HG02970 (cell line): Measurements from ENCODE around the gene LHX3.

Experiments used
- ATAC-seq: cut with Tn5 transposase; IDR thresholded peaks from one replicate; pipeline ENCODE4 v1.9.1; 2021; ENCODE audit warnings: mild to moderate bottlenecking, moderate library complexity, moderate number of reproducible peaks; ENCODE audit not compliant: unreplicated experiment, low FRiP score

Gene LHX3

DNA sequence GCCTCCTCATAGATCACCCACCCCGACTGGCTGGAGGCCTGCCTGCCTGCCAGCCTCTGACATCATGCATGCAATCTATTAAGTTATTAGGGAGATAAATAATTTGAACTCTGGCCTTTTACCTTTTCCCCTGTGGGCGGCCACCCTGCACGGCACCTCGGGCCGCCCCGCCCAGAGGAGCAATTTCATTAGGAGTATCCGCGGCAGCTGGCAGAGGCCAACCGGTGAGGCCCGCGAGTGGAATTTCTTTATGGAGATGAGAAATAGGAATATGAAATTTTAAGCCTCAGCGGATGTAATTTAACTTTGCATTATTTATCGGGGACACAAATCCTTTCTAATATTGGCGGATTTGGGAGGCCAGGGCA is 22.5 kb downstream of the LHX3 start:
- no peak for ATAC-seq

DNA sequence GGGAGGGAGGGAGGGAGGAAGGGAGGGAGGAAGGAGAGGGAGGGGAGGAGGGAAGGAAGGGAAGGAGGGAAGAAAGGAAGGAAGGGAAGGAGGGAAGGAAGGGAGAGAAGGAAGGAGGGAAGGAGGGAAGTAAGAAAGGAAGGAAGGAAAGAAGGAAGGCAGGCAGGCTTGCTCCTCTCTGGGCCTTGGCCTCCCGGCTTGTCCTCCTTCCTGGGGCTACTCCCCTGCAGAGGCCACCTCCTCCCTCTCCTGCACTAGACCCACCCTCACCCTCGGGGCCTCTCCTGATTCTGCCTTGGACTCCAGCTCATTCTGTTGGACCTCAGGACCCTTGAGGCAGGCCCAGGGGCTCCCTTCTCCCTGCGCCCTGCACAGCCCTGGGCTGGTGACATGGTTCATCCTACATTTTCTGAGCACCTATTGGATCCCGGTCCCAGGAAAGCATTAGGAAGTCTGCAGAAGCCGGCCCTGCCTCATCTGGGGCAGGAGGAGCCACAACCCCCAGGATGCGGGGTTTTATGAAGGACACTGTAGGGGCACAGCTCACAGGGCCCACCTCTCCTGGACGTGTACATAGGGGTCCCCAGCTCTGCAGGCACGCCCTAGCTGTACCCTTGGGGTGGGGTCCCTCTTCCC is 23.0 kb downstream of the LHX3 start:
- ATAC-seq = no peak

DNA sequence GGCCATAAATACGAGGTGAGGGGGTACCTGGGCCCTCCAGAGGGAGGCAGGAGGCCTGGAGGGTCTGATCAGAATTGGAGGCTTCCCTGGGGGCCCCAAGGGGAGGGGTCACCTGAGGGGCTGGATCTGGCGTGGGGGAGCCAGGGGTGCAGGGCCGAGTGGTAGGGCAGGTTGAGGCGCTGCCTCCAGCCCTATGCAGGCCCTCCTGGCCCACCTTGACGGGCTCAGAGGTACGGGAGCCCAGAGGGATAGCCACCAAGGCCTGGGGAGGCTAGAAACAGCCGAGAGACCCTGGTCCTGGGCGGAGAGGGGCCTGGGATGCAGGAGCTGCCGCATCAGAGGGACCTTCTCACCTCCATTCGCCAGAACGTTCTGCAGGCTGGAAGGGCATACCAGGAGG is 24.3 kb downstream of the LHX3 start:
- ATAC-seq = no peak

DNA sequence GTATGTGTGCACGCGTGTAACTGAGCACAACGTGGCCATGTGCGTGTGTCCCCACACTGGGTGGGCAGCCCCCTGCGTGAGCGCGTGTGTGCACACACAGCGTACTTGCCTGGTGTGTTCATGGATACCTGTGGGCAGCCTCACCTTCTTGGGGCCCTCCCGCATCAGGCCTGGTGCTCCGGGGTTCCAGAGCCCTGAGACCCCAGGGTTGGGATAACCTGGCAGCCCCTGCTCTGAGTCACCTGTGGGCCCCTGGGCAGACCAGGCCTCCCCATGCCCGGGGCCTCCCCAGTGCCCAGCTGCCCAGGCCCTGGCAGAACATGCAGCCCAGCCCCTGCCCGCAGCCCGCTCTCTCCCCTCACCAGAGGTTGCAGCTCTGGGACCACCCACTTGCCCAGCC is 25.2 kb downstream of the LHX3 start:
- ATAC-seq = no peak

DNA sequence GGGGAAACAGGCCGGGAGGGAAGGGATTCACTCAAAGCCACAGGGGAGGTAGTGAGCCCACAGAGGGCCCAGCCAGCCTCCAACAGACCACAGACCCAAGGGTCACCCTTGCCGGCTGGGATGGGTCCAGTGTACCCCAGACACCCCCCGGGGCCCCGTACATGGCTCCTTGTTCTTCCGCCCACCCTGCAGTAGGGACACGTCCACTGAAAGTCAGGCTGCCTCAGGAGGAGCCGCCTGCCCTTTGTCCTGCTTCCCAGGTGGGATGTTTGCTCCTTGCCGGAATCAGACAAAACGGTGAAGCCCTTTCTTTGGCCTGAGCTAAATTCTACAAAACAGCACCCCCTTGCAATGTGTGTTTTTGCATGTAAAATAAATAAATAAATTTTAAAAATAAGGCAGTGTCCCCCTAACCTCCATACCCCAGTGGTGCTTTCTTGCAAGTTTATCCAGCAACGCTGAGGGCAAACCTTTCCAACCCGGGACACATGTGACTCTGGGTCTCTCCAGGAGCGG is 25.8 kb downstream of the LHX3 start:
- ATAC-seq = no peak

DNA sequence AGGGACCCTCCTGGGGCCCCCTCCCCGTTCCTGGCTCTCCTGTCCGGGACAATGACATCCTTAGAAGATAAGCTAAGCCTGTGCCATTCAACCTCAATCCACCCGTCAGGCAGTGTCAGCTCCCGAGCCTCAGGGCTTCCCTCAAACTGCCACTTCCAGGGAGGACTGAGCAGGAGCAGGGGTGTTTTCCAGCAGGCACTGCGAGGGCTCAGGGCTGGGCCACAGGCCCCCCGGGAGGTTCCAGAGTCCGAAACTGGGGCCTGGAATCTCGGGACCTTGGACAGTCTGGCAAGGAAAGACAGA is 26.2 kb downstream of the LHX3 start:
- ATAC-seq = no peak

DNA sequence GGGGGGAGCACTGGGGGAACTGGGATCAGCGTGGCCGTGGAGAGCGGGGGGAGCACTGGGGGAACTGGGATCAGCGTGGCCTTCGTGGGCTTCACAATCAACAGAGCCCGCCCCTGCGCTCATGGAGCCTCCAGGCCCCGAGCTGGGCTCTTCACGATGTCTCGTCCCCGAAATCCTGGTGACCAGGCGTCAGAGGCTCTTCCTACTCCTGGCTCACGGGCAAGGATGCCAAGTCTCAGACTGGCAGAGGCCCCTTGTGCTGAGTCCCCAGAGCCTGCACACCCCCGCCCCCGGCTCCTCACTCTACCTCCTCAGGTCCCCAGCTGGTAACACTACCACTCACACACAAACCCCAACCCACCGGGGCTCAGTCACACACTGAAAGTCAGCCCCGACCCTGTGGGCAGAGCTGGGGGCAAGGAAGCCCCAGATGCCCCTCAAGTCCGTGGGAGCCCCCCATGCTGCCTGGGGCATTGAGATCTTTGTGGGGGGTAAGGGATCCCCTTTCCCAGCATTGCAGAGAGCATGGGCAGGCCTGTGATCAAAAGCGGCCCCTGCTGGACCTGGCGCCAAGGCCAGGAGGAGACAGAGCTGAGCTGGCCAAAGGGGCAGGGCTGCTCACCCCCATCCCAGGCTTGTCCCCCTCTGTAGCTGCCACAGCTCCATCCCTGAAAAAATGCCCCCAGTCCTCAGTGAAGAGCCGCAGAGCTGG is 26.7 kb downstream of the LHX3 start:
- ATAC-seq = no peak

DNA sequence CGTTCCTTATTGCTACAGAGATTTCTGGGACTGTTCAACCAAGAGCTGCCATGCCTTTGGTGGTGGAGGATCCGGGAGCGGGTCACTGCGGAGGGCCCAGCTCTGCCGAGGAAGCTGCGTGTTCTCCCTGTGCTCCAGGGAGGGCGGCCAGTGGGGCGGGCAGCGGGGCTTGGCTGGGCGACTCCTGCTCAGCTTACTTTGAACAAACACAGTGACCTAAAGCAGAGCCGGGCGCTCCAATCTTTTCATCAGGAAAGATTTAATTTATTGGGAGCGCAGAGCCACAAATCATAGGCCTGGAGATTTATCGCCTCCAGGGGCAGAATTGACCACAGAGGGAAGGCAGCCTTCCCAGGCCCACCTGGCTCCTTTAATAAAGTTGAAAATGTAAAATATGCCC is 27.7 kb downstream of the LHX3 start:
- ATAC-seq = no peak

DNA sequence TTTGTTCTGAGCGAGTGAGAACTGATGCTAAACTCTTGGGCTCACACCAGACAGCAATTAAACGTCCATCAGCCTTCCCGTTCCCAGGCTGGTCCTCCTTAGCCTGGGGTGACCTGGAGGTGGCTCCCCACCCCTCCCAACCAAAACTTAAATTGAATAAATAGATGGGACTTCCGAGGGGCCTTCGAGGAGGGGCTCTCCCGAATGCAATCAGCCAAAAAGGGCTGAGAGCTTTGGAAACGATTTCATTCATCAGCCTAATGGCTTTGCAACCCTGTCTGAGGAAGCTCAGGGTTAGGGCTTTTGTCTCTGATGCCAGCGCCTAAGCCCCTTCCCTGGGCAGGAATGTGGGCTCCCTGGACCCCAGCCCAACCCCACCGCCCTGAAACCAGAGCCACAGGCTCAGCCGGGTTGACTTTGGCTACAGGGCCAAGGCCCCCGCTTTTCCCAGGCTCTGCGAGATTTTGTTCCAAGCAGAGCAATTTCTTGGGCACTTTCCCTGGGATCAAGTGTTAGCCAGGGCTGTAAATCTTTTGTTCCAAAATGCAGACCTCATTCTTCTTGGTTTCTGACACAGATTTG is 29.2 kb downstream of the LHX3 start:
- ATAC-seq = no peak

DNA sequence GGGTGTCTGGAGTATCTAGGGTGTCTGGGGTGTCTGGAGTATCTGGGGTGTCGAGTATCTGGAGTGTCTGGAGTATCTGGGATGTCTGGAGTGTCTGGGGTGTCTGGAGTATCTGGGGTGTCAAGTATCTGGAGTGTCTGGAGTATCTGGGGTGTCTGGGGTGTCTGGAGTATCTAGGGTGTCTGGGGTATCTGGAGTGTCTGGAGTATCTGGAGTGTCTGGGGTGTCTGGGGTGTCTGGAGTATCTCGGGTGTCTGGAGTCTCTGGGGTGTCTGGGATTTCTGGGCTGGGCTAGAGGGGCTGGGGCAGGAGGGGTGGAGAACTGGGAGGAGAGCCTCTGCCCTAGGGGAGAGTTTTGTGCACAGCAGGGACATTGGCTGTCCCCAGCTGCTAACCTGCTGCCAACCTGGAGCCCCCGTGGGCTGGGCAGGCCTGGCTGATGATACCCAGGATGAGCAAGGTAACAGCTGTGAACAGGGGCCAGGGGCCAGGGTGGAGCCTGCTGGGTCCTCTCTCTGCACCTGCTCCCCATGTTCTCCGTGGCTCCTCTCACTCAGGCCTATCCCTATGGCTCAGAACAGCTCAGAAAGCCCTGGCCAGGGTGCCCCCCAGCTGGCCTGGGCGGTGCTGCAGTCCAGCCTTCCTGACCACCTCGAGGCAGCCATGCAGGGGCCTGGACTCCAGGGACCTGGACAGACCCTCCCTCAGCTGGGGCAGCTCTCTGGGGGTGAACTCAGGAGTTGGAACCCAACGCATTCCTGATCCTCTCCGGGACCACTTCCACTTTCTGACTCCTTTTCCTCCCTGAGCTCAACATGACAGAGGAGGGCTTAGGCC is 29.9 kb downstream of the LHX3 start:
- no peak for ATAC-seq

DNA sequence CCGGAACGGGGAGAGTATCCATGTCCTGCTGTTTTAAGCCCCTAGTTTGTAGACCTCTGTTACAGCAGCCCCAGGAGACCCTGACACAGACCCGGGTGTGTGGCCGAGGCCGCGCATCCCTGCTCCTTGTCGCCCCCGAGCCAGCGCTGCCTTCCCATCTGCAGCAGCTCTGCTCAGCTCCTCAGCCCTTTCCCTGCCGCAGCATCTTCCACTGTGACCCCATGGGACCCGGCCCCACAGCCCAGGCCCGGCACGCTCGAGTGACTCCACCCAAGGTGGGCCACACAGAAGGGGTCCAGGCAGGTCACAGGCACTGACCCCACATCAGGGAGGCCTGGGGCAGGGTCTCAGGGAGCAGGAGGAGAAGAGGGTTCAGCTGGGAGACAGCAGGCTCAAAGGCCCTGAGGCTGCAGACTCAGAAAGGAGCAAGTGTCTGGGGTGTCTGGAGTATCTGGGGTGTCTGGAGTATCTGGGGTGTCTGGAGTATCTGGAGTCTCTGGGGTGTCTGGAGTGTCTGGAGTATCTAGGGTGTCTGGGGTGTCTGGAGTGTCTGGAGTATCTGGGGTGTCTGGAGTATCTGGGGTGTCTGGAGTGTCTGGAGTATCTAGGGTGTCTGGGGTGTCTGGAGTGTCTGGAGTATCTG is 31.2 kb downstream of the LHX3 start:
- ATAC-seq = no peak

DNA sequence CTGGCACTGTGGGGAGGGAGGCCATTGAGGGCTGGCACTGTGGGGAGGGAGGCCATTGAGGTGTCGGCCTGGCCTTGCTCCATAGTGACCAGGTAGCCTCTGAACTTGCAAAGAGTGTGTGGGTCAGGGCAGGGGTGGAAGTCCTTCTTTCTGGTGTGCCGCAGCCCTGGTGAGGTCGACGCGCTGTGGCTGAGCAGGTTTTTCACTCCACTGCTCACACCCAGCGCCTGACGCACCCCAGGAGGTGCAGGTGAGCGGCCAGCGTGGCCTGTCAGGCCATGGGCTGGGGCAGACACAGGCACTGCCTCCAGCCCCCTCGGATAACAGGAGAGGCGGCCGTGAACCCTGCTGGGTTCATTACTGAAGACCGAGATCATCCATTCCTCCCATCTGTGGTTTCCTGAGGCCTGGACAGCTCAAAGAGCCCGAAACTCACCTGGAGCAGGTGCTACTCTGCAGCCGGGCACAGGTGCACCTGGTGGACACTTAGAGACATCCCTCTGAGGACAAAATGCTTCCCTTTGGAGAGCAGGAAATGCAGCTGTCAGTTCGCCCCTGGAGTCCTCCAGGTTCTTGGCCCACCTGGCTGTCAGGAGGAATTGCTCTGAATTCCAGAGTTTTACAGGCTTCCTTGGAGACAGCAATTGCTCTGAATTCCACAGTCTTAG is 32.4 kb downstream of the LHX3 start:
- no peak for ATAC-seq

DNA sequence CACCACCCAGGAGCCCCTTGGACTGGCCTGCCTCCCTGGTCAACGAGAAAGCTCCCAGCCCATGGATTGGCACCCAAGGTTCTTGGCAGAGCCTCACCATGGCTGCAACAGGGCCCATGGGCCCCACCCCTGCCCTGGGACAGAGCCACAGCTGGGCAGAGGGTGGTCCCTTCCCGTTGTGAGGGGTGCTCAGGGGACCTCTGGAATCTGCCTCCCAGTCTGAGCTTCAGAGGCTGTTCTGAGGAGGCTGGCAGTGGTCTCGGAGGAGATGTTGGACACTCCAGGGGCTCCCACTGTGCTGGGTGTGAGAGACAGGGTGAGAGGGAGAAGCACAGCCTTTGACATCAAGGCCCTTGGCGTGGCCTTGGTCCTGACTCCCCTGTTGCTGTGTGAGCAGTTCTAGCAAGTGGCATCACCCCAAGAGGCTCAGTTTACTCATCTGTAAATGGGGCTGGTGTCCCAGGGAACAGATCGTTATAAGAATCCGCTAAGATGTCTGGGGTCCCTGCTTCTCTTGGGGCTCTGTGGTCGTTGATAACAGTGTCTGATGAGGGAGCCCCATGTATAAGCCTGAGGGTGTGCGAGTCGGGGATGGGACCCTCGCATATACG is 33.0 kb downstream of the LHX3 start:
- no peak for ATAC-seq

DNA sequence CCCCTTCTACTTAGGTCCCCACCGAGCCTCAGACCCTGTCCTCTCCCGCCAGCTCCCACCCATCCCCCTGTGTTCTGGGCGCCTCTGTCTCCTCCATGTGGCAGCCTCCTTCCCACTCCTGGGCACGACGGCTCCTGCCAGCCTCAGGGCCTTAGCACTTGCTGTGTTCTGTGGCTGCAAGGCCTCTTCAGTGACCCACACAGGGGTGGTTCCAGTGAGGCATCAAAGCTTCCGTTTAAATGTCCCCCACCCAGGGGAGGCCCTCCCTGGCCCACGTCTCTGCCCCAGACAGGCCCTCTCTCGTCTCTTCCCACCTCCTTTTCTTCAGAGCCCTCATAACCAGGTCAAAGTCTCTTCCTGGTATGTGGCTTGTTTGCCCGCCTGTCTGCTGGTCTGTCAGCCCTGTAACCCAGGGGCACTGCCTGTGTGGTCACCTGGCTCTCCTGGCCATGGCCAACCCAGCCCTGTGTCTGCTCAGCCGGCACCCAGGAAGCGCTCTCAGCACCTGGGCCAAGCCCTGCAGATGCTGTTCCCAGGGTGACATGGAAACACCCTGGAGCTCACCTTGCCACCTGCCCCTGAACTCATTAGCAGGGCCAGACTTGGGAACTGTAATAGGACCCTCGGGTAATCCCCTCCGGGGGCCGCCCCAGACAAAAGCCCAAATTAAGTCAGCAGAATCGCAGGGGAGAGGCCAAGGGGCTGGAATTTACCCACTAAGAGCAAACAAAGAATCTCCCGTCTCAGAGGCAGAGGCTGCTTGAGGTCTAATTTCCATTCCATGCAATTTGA is 33.7 kb downstream of the LHX3 start:
- ATAC-seq = no peak

DNA sequence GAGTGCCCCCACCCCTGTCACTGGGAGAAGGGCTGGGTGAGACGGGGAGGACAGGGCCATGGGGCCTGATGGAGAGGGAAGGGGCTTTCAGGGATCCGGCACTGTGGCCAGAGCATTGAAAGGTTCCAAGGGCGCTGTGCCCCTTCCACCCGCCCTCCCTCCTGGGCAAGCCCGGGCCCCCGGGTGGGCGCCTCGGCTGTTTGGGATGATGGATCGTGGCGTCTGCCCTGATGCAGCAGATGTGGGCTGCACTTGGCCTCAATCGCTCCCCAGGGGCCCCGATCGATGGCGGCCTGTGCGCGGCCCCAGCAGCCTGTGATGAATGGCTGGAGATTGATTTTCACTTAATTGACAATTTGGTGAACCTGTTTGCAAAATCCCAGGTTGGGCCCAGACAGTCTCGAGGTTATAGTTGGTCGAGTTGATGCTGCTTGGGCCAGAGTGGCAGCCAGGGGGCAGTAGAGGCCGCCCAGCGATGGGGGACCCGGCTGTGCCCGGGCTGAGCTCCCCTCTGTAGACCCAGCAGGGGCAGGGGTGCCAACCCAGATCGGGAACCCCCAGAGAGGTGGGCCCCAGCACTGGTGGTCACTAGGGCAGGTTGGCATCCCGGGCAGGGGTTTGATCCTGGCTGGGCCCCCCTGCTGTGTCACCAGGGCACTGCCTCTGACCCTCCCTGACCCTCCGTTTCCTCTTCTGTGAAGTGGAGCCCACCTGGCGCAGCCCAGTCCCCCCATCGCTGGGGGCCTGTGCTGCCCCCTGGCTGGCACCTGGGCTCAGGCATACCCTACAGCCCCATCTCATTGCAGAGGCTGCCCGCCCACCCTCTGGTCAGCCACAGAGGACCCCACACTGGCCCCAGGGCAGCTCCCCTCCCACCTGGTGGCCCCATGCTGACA is 34.7 kb downstream of the LHX3 start:
- ATAC-seq = no peak

DNA sequence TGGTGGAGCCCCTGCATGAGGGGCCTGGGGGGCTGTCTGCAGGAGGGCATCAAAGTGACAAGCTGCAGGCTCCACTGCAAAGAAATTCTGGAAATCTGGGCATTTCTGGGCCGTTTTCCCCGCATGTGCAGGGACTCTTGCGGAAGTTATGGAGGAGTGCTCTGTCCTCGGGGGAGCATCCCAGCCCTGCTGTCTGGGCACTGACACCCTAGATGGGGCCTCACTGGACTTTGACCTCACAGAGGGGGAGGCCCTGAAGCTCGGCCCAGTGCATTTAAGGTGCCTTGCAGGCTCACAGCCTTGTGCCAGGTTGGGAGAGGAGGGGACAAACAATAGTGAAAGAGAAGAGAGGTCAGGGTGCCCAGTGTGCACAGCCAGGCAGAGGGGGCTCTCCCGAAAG is 35.4 kb downstream of the LHX3 start:
- ATAC-seq = no peak

DNA sequence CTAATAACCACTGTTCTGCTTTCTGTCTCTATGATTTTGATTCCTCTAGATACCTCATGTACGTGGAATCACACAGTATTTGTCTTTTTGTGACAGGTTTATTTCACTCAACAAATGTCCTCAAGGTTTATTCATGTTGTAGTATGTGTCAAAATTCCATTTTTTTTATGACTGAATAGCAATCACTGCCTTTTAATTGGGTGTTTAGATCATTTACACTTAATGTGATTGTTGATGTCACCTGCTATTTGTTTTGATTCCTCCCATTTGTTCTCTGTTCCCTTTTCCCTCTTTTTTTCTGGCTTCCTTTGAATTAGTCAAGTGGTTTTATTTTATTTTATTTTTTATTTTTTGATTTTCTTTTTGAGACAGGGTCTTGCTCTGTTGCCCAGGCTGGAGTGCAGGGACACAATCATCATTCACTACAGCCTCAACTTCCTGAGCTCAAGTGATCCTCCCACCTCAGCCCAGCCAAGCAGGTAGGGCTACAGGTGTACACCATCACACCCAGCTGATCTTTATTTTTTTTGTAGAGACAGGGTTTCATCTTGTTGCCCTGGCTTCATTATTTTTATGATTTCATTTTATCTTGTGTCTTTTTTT is 41.6 kb downstream of the LHX3 start:
- no peak for ATAC-seq
